Dedifferentiated amniotic fluid mesenchymal stem cell (primary cell): ENCODE measurements around the gene TP63.
"Not testable (repeated sequence)": the region's sequence is repeated elsewhere in the genome, so short reads cannot be mapped to it uniquely, and the experiment has no call there.

Experiments
- DNase-seq: peaks from one replicate; pipeline ENCODE4 v3.0.0-alpha.2; 2016; ENCODE audit errors: extremely low spot score

TP63 gene

GRCh38 chr3:189625572-189625971 is 5.6 kb upstream of the TP63 start:
- DNase-seq = no peak

- no peak for DNase-seq
Observed at GRCh38 chr3:189626286-189626685, 4.9 kb upstream of the TP63 start.

- DNase-seq = no peak
Observed at GRCh38 chr3:189629803-189630455, 1.3 kb upstream of the TP63 start.

GRCh38 chr3:189630767-189631372 is 319 bp upstream of the TP63 start:
- DNase-seq = no peak

GRCh38 chr3:189631409-189631808 is 220 bp downstream of the TP63 start:
- DNase-seq = no peak

- no peak for DNase-seq
Observed at GRCh38 chr3:189632242-189632641, 1.1 kb downstream of the TP63 start.

- no peak for DNase-seq
Observed at GRCh38 chr3:189635339-189635738, 4.2 kb downstream of the TP63 start.

GRCh38 chr3:189636048-189636447 is 4.9 kb downstream of the TP63 start:
- no peak for DNase-seq

- DNase-seq = no peak
Observed at GRCh38 chr3:189637750-189638149, 6.6 kb downstream of the TP63 start.

GRCh38 chr3:189638276-189639031 is 7.3 kb downstream of the TP63 start:
- no peak for DNase-seq

GRCh38 chr3:189641776-189642175 is 10.6 kb downstream of the TP63 start:
- no peak for DNase-seq

GRCh38 chr3:189646853-189647542 is 15.8 kb downstream of the TP63 start:
- DNase-seq = no peak

- DNase-seq = no peak
Observed at GRCh38 chr3:189652042-189652441, 20.9 kb downstream of the TP63 start.

- no peak for DNase-seq
Observed at GRCh38 chr3:189655617-189656016, 24.4 kb downstream of the TP63 start.

- DNase-seq = no peak
Observed at GRCh38 chr3:189659571-189659970, 28.4 kb downstream of the TP63 start.

GRCh38 chr3:189664311-189664710 is 33.1 kb downstream of the TP63 start:
- DNase-seq = peak; percentile 98

GRCh38 chr3:189672346-189672745 is 41.2 kb downstream of the TP63 start:
- not testable (repeated sequence) for DNase-seq

GRCh38 chr3:189673535-189673934 is 42.3 kb downstream of the TP63 start:
- DNase-seq = no peak

GRCh38 chr3:189674249-189674913 is 43.2 kb downstream of the TP63 start:
- no peak for DNase-seq

GRCh38 chr3:189677667-189678066 is 46.5 kb downstream of the TP63 start:
- no peak for DNase-seq

- DNase-seq = no peak
Observed at GRCh38 chr3:189680723-189681122, 49.5 kb downstream of the TP63 start.
